Measurements from ENCODE around the gene TREH.

TREH gene

DNA sequence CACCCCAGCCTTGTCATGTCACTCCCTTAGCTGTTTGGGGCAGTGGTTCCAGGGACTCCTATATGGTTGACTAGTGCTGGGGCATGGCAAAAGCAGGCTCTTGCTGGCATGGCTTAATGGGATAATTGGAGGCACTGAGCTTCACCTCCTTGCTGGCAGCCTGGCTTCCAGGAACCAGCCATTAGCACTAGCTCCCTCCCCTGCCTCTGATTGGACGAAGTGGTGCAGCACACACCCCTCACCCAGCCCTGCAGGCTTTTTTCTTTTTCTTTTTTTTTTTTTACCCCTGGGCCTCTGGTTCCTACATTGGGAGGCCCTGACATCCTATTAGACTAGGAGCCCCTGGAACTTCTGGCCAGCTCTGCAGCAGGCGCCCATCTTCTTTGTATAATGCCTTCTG lies 53.5 kb downstream of the TREH start:
- Histone ChIP-seq H3K4me3 (ENCODE audit: low read depth in 1 of 2, low read length in 1 of 2) (no peak overlapping the region), H3K9me3 (no peaks in the 10 kb centered on the region), H3K36me3 (no peaks in the 10 kb centered on the region), H3K27ac (no peak overlapping the region), H3K27me3 (peaks cover 25% of the 10 kb centered on the region), H3K4me1 (ENCODE audit: control insufficient read depth in 1 of 2, insufficient read depth in 1 of 2, low read depth in 1 of 2, low read length in 1 of 2) (peaks cover 2 to 6% of the 10 kb centered on the region in 2 experiments)
- TF ChIP-seq, protein P1, sequence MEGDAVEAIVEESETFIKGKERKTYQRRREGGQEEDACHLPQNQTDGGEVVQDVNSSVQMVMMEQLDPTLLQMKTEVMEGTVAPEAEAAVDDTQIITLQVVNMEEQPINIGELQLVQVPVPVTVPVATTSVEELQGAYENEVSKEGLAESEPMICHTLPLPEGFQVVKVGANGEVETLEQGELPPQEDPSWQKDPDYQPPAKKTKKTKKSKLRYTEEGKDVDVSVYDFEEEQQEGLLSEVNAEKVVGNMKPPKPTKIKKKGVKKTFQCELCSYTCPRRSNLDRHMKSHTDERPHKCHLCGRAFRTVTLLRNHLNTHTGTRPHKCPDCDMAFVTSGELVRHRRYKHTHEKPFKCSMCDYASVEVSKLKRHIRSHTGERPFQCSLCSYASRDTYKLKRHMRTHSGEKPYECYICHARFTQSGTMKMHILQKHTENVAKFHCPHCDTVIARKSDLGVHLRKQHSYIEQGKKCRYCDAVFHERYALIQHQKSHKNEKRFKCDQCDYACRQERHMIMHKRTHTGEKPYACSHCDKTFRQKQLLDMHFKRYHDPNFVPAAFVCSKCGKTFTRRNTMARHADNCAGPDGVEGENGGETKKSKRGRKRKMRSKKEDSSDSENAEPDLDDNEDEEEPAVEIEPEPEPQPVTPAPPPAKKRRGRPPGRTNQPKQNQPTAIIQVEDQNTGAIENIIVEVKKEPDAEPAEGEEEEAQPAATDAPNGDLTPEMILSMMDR (IDR thresholded peaks at IDR 0.05), result no peak

DNA sequence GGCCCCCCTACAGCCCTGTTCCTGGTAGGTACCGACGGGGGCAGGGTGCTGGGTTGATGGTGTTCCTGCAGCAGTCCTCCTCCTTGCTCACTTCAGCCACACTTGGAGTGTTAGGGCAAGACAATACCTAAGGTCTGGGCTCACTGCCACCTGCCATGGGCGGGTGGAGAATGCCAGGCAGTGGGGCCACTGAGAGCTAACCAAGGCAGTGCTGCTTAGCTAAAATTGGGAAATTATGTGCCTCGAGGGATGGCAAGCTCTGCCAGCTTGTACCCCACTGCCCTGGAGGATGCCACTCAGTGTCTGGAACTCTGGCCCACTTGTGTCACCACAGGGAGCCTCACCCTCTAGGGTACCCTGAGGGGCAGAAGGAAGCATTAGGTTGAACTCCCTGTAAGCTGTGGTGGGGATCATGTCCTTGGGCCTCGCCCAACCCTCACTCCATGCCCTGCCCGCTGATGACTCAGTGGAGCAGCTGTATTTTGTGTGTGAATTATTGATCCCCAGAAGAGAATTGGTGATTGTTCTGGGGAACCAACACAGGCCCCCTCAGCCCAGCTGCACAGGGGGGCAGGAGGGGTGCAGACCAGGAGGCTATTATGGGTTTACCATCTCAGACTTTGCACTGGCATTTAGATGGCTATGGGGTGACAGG lies 54.3 kb downstream of the TREH start:
- H3K27me3 ChIP-seq, result peaks cover 33% of the 10 kb centered on the region
- H3K4me3 ChIP-seq (ENCODE audit: low read depth in 1 of 2, low read length in 1 of 2), result no peak overlapping the region
- no peaks in the 10 kb centered on the region for H3K36me3 ChIP-seq
- TF ChIP-seq, protein P1 (IDR thresholded peaks at IDR 0.05), result no peak
- peaks cover 0 to 6% of the 10 kb centered on the region in 2 experiments for H3K4me1 ChIP-seq (ENCODE audit: control insufficient read depth in 1 of 2, insufficient read depth in 1 of 2, low read depth in 1 of 2, low read length in 1 of 2)
- H3K9me3 ChIP-seq, result no peaks in the 10 kb centered on the region
- H3K27ac ChIP-seq, result no peak overlapping the region

DNA sequence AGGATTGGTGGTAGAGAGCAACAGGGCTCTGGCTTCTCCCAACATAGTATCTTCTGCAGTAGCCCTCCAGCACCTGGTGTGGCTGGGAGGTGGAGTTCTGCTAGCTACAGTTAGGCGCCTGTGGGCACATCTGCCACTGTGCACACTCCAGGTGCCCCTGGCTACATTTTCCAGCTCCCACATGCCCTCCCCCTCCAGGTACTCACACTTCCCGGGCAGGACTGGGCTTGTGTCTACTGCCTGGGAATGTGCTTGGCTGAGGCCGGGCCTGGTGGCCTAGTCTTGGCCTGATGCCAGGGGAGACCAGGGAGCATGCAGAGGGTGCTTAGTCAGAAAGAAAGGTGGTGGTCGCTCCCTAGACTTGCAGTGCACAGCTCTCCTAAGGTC lies 56.2 kb downstream of the TREH start:
- H3K27ac ChIP-seq, result no peak overlapping the region
- H3K4me3 ChIP-seq (ENCODE audit: low read depth in 1 of 2, low read length in 1 of 2), result no peak overlapping the region
- H3K36me3 ChIP-seq, result no peaks in the 10 kb centered on the region
- H3K27me3 ChIP-seq, result peaks cover 51% of the 10 kb centered on the region
- TF ChIP-seq, protein P1 (IDR thresholded peaks at IDR 0.05), result no peak
- H3K9me3 ChIP-seq, result no peaks in the 10 kb centered on the region
- H3K4me1 ChIP-seq (ENCODE audit: control insufficient read depth in 1 of 2, insufficient read depth in 1 of 2, low read depth in 1 of 2, low read length in 1 of 2), result peaks cover 0 to 6% of the 10 kb centered on the region in 2 experiments

DNA sequence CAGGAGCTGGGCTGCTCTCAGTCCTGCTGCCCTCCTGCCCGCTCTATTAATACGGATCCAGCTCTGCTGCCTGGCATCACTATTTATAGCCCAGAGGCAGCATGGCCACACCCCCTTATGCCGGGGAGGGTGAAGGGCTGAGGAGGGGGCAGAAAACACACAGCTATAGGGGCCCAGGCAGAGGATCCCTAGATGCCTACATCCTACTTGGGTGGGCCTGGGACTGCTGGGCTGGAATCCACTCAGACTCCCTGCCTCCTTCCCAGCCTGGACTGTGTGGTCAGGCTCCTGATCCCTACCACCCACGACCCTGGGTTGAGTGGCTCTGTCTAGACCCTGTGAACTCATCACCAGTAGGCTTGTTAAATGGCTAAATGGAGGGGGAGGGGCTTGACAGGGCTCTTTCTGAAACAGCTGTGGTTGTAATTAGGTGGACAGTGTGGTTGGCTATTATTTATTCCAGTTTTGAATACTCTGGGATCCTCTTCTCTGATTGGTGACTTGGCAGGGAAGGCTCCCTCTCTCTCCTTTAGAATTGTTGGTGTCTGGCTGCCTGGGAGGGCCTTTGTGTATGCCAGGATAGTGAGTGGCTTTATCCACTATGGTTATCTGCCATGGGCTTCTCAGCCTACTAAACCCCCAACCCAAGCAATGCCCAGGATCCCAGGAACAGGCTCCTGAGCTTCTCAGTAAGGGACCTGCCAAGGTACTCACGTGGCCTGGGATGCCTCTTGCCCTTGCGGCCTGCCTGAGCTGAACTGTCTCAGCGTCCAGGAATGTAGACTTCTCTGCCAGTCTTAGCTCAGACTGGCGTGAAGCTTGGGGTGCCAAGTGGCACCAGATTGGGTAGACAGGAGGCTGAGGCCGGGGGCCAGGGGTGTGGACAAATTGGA lies 56.8 kb downstream of the TREH start:
- H3K4me1 ChIP-seq (ENCODE audit: control insufficient read depth in 1 of 2, insufficient read depth in 1 of 2, low read depth in 1 of 2, low read length in 1 of 2), result peaks cover 0 to 6% of the 10 kb centered on the region in 2 experiments
- no peaks in the 10 kb centered on the region for H3K36me3 ChIP-seq
- peaks cover 53% of the 10 kb centered on the region for H3K27me3 ChIP-seq
- no peak overlapping the region for H3K27ac ChIP-seq
- H3K4me3 ChIP-seq (ENCODE audit: low read depth in 1 of 2, low read length in 1 of 2), result no peak overlapping the region
- TF ChIP-seq, protein P1 (IDR thresholded peaks at IDR 0.05), result no peak
- H3K9me3 ChIP-seq, result no peaks in the 10 kb centered on the region

DNA sequence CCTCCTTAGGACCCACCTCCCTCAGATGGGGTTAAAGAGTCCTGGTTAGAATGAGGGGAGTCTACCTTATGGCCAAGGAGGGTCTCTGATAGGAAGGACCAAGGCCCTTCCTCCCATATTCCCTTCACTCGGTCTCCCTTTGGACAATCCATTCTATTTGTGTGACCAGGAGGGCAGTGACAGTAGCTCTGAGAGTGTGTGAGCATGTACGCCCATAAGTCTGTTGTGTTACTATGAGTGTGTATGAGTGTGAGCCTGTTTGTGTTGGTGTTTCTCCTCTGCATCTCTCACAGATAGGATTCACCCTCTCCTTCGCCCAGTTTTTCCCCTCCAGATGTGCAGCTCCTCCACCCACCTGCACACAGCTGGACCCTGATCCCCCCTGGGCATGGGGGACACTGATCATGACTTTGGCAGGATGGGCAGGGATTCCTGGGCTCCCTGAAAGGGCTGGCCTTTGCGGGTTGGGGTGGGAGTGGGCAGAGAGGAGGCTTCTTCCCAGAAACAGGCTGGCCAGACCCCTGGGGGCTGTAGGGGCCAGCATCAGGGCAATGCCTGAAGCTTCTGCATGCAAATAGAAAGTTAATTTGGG lies 57.6 kb downstream of the TREH start:
- Histone ChIP-seq H3K27me3 (peaks cover 53% of the 10 kb centered on the region), H3K9me3 (no peaks in the 10 kb centered on the region), H3K27ac (no peak overlapping the region), H3K36me3 (no peaks in the 10 kb centered on the region), H3K4me1 (ENCODE audit: control insufficient read depth in 1 of 2, insufficient read depth in 1 of 2, low read depth in 1 of 2, low read length in 1 of 2) (peaks cover 0 to 6% of the 10 kb centered on the region in 2 experiments), H3K4me3 (ENCODE audit: low read depth in 1 of 2, low read length in 1 of 2) (no peak overlapping the region)
- TF ChIP-seq, protein P1 (IDR thresholded peaks at IDR 0.05), result no peak

Data from neutrophil (primary cell).